Measurements from ENCODE around the gene TYW1. TPM values are rescaled to one million over a fixed set of nuclear protein-coding genes. Genes with fewer than 3 reads are reported as not detected.
"Not testable (repeated sequence)": the region's sequence is repeated elsewhere in the genome, so short reads cannot be mapped to it uniquely, and the experiment has no call there.

TYW1 gene
- total RNA-seq, 1 donor from 2014 or later = 26.1 TPM

DNA sequence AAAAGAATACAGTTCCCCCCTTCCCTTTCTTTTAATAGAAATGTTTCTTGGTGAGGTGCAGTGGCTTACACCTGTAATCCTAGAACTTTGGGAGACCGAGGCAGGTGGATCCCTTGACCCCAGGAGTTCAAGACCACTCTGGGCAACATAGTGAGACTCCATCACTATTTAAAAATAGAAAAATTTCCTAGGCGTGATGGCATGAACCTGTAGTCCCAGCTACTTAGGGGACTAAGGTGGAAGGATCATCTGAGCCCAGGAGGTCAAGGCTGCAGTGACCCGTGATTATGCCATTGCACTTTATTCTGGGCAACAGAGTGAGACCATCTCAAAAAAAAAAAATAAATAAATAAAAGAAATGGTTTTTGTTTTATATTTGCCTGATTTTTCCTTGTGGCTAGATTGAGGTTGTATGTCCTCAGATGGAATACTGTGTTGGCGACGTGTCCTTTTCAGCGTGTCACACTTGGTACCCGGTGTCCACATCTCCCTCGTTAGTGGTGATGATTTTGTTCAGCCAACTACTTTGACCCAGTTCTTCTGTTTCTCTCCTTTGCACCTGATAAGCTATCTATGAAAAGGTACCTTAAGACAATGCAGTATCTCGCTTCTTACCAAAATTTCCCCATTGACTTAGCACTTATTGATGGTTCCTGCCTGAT is 202.4 kb downstream of the TYW1 start:
- POLR2A ChIA-PET; ATAC-seq (ENCODE audit: low read depth); H3K4me3 Mint-ChIP-seq; H3K27ac Mint-ChIP-seq; H3K27me3 Mint-ChIP-seq; H3K4me1 Mint-ChIP-seq; DNase-seq; CTCF ChIA-PET; intact Hi-C loops (cut with micrococcal nuclease); H3K9me3 Mint-ChIP-seq: not testable (repeated sequence)
- peaks cover 56% of the 10 kb centered on the region for H3K36me3 Mint-ChIP-seq (ENCODE audit: low read depth)

GRCh38 chr7:67205772-67206171 is 209.1 kb downstream of the TYW1 start:
- intact Hi-C loops (cut with micrococcal nuclease); DNase-seq; ATAC-seq (ENCODE audit: low read depth); H3K27ac Mint-ChIP-seq; H3K4me1 Mint-ChIP-seq; H3K27me3 Mint-ChIP-seq; POLR2A ChIA-PET; CTCF ChIA-PET; H3K4me3 Mint-ChIP-seq; H3K9me3 Mint-ChIP-seq: not testable (repeated sequence)
- peaks cover 49% of the 10 kb centered on the region for H3K36me3 Mint-ChIP-seq (ENCODE audit: low read depth)

DNA sequence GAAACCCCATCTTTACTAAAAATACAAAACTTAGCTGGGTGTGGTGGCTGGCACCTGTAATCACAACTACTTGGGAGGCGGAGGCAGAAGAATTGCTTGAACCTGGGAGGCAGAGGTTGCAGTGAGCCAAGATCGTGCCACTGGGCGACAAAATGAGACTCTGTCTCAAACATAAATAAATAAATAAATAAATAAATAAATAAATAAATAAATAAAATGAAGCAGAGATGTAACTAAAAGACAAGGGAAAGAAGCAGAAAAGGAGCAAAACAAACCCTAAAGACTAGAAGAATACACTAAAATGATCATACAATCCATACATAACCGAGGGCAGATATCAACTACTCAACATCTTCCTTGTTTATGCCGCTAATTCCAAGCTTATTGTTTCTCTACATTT is 209.8 kb downstream of the TYW1 start:
- CTCF ChIA-PET = no interaction called here

GRCh38 chr7:67208656-67209055 is 212.0 kb downstream of the TYW1 start:
- POLR2A ChIA-PET; H3K27ac Mint-ChIP-seq; intact Hi-C loops (cut with micrococcal nuclease); H3K27me3 Mint-ChIP-seq; H3K4me3 Mint-ChIP-seq; ATAC-seq (ENCODE audit: low read depth); DNase-seq; CTCF ChIA-PET; H3K9me3 Mint-ChIP-seq: not testable (repeated sequence)
- Mint-ChIP-seq H3K36me3 (ENCODE audit: low read depth) (peaks cover 42% of the 10 kb centered on the region), H3K4me1 (peaks cover 16% of the 10 kb centered on the region)

More for the DNA sequence above, 209.8 kb downstream of the TYW1 start:
- Mint-ChIP-seq H3K9me3 (no peaks in the 10 kb centered on the region), H3K27me3 (no peaks in the 10 kb centered on the region), H3K36me3 (ENCODE audit: low read depth) (peaks cover 47% of the 10 kb centered on the region), H3K27ac (no peak overlapping the region), H3K4me3 (no peak overlapping the region), H3K4me1 (peaks cover 9% of the 10 kb centered on the region)
- TF ChIP-seq CTCF (IDR thresholded peaks at IDR 0.05) = no peak
- POLR2A ChIA-PET = no interaction called here
- no peak for ATAC-seq (ENCODE audit: low read depth)
- no peak for DNase-seq
- intact Hi-C loops (cut with micrococcal nuclease) = no loop called here

DNA sequence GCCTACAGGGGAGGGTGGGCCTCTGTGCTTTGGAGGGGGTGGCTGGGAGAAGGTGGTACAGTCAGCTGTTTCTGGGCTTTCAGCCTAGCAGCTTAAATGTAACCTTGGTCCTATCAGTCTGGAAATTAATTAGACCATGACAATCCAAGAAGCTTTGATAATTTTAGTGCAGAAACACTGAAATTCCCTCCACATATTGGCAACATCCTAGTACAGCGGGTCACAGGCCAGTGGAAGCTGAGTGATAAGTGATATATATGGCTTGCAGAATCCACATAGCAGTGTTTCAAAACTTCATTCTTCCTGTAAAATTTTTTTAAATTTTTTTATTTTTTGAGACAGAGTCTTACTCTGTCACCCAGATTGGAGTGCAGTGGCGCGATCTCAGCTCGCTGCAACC is 212.6 kb downstream of the TYW1 start:
- Mint-ChIP-seq H3K4me3 (no peak overlapping the region), H3K36me3 (ENCODE audit: low read depth) (peaks cover 37% of the 10 kb centered on the region), H3K4me1 (peaks cover 13% of the 10 kb centered on the region), H3K27ac (no peak overlapping the region), H3K9me3 (no peaks in the 10 kb centered on the region), H3K27me3 (no peaks in the 10 kb centered on the region)
- no peak for TF ChIP-seq CTCF (IDR thresholded peaks at IDR 0.05)
- POLR2A ChIA-PET = no interaction called here
- CTCF ChIA-PET = no interaction called here
- ATAC-seq (ENCODE audit: low read depth) (no peak), DNase-seq (no peak)
- intact Hi-C loops (cut with micrococcal nuclease) = no loop called here

DNA sequence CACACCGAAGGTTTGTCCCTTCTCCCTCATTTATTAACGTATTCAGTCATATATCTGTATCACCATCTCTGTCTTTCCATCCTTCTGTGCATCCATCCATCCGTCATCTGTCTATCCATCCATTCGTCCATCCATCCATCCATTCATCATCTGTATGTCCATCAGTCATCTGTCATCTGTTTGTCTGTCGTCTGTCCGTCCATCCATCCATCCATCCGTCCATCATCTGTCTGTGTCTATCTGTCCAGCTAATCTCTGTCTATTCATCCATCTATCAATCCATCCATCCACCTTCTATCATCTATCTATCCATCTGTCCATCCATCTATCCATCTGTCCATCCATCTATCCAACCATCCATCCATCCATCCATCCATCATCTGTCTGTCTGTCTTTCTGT is 213.9 kb downstream of the TYW1 start:
- no peak for TF ChIP-seq CTCF (IDR thresholded peaks at IDR 0.05)
- Mint-ChIP-seq H3K4me1 (peaks cover 7% of the 10 kb centered on the region), H3K27me3 (no peaks in the 10 kb centered on the region), H3K27ac (no peak overlapping the region), H3K9me3 (no peaks in the 10 kb centered on the region), H3K4me3 (no peak overlapping the region), H3K36me3 (ENCODE audit: low read depth) (peaks cover 32% of the 10 kb centered on the region)
- ChIA-PET CTCF (no interaction called here), POLR2A (no interaction called here)
- intact Hi-C loops (cut with micrococcal nuclease) = no loop called here
- ATAC-seq (ENCODE audit: low read depth) = no peak
- DNase-seq = no peak

GRCh38 chr7:67211650-67212330 is 215.2 kb downstream of the TYW1 start:
- DNase-seq; H3K27me3 Mint-ChIP-seq; POLR2A ChIA-PET; ATAC-seq (ENCODE audit: low read depth); H3K4me3 Mint-ChIP-seq; H3K9me3 Mint-ChIP-seq; CTCF ChIA-PET; H3K27ac Mint-ChIP-seq; intact Hi-C loops (cut with micrococcal nuclease); H3K4me1 Mint-ChIP-seq: not testable (repeated sequence)
- peaks cover 31% of the 10 kb centered on the region for H3K36me3 Mint-ChIP-seq (ENCODE audit: low read depth)

GRCh38 chr7:67213038-67213437 is 216.4 kb downstream of the TYW1 start:
- H3K9me3 Mint-ChIP-seq; ATAC-seq (ENCODE audit: low read depth); H3K4me1 Mint-ChIP-seq; H3K4me3 Mint-ChIP-seq; intact Hi-C loops (cut with micrococcal nuclease); POLR2A ChIA-PET; DNase-seq; CTCF ChIA-PET; H3K27ac Mint-ChIP-seq; H3K27me3 Mint-ChIP-seq: not testable (repeated sequence)
- peaks cover 30% of the 10 kb centered on the region for H3K36me3 Mint-ChIP-seq (ENCODE audit: low read depth)

- H3K4me1 Mint-ChIP-seq; intact Hi-C loops (cut with micrococcal nuclease); DNase-seq; CTCF ChIA-PET; H3K27ac Mint-ChIP-seq; ATAC-seq (ENCODE audit: low read depth); POLR2A ChIA-PET; H3K4me3 Mint-ChIP-seq; H3K27me3 Mint-ChIP-seq; H3K9me3 Mint-ChIP-seq: not testable (repeated sequence)
- H3K36me3 Mint-ChIP-seq (ENCODE audit: low read depth) = peaks cover 38% of the 10 kb centered on the region
Measured at GRCh38 chr7:67223551-67223950, 226.9 kb downstream of the TYW1 start.
